ENCODE results near the gene ANAPC16.

GRCh38 chr10:72265508-72265907, 49.7 kb downstream of the ANAPC16 start:
- TF ChIP-seq POLR2A (IDR thresholded peaks at IDR 0.05) (no peak), POLR2AphosphoS5 (IDR thresholded peaks at IDR 0.05) (no peak), CTCF (IDR thresholded peaks at IDR 0.05) (no peak)
